Measurements from ENCODE around the gene PXDN.

PXDN gene

DNA sequence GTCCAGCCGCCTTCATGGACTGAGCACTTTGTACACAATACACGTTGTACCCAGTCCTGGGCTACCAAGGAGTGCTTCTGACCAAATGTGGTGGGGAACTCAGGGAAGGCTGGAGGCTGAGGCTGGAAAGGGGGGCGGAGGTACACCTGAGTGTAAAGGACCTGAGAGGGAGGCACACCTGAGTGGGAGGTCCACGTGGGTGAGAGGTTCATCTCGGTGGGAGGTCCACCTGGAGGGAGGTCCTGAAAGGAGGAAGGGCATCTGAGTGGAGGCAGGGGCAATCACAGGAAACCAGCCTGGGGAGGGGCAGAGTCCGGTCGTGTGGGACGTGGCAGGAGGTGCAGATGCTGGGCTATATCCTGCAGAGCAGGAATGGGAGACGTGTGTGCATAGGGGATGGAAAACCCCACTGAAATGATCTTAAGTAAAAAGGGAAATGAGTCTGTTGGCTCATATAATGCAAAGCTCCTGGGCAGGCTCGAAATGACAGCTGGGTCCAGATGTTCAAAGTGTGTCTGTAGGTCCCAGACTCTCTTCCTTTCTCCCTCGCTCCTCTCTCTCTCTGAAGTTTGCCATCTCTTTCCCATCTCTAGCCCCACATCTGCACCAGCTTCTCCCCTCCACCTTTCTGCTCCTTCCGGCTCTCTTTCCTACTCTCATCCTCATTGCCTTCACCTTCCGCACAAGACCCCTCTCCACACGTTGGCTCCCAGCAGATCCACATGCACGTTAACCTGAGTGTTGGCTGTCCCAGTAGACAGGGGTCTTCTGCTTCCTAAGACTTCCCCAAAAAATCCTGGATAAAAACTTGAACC is 137.7 kb downstream of the PXDN start:
- DNase-seq = no peak

- no peak for DNase-seq
Measured at GRCh38 chr2:1606046-1606400, 138.3 kb downstream of the PXDN start.

DNA sequence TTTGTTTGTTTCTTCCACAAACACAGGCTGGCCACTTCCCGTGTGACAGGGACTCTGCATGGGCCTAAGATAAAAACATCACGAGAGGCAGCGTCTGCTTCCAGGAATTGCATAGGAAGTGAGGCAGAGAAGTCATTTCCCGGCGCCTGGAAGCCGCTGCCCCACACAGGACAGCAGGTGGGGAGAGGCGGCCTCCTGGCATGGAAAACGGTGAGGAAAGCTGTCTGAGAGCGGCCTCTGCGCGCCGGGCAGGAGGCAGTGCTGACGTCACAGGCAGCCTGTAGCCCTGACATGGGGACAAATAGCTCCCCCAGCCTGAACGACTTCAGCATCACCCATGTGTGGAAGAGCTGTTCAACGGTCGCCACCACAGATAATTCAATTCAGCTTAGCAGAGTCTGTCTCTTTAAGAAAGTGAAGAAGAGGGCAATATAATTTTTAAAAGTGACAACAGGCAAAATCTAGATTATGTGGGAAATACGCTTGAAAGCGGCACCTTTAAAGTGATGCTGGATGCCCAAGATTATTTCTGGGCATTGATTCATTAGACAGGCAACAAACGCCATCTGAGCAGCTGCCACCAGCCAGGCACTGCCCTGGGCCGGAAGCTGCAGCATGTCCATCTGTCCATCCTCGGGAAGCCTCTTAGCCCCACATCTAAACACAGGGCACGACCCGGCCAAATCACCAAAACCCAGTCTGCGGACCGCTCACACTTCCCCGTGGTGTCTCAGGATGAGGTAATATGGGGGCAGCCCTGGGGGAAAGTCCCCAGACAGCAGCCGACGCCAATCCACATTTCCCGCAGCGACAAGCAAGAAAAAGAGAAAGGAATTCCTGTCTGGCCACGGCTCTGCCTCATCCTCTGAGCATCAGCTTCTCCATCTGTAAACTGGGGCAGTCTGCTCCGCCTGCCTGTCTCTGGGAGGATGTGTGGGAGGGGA is 138.9 kb downstream of the PXDN start:
- DNase-seq = no peak

DNA sequence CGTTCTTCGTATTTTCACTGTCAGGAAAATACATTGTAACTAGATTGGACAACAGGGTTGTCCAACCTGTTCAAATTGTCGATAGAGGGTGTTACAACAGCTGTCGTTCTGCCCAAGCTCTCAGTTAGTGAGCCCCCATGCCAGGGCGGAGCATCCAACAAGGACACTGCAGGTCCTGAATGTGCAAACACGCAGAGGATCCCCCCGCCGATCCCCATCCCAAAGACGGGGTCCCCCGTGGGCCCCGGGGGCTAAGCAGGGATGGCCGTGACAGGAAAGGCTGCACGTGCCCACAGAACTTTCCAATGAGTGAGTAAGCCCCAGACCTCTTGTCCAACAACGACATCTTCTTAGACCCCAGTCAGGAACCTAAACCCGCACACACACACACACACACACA is 140.8 kb downstream of the PXDN start:
- no peak for DNase-seq

DNA sequence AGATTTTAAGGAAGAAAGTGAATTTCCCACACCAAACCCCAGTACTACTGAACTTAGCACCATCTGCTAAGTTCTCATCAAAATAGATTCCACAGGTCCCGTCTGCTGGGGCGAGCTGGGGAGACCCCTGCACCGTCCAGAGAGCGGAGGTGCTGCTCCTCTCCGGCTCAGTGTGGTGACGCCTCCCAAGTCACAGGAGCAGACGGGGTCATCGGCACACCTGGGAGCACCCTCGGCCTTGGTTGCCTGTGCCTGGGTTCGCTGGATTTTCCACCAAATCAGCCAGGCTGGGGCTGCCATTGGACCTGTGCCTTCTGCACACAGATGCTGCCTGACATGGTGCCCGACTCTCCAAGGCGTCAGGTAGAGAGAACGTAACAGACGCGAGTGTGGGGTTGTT is 141.3 kb downstream of the PXDN start:
- DNase-seq = no peak

DNA sequence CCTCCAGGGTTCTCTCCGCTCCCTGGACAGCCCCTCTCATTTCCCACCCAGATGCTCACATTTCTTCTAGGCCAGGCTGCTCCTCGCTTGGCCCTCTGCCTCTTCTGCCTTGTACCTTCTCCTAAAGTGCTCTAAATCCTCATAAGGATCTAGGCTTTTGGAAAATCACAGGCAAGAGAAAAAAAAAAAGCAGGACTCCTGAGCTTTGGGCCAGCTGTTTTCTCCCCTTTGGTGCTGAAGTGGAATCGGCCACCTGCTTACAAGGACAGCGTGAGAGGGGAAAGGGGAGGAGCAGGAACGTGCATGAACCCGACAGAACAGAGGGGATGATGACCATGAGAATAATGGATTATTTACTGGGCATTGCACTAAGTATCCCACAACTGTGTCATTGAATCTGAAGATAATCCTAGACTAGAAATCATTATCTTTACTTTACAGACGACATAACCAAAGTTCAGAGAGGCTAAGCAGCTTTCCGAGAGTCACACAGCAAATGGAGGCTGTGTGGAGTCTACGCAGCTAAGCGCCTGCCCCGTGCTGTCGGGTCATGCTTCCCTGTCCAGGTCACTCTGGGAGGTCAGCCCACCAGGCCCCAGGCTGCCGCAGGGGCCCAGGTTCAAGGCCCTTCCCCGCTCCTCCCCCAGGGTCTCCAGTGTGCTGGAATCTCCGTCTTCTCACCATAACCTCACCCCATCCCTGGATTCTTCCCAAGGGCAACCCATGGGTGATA is 141.9 kb downstream of the PXDN start:
- no peak for DNase-seq

DNA sequence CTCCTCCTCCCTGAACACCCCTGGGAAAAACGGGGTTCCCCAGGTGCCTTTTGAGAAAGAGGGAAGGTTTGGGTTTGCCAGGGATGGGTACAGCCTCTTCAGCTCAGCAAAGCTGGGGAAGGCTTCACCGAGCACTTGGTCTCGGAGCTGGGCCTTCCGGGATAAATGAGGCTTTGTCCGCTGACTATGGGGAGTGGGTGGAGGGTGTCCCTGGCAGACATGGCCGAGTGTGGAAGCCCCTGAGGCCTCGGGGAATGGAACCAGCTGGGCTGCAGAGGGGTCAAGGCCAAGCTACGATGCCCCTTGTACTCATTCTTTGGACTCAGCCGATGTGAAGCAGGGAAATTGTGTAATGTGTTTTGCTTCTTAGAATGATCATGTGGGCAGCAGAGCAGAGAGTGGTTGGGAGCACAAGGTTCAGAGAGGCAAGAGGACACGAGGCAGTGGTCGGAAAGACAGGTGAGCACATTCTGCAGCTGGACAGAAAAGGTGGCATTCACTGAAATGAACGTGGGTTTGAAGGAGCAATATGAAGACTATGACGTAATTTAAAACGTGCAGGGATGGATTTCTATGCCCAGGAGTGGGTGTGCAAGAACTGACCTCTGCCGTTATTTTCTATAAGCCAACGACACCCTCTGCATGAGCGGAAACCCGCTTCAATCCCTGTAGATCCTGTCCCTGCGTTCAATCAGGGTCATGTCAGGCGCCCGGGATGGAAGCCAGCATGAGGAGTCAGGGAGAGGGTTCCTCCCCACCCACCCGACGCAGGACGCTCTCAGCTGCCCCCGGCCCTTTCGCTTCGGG is 142.6 kb downstream of the PXDN start:
- no peak for DNase-seq

- DNase-seq = no peak
Measured at GRCh38 chr2:1601067-1601412, 143.3 kb downstream of the PXDN start.

DNA sequence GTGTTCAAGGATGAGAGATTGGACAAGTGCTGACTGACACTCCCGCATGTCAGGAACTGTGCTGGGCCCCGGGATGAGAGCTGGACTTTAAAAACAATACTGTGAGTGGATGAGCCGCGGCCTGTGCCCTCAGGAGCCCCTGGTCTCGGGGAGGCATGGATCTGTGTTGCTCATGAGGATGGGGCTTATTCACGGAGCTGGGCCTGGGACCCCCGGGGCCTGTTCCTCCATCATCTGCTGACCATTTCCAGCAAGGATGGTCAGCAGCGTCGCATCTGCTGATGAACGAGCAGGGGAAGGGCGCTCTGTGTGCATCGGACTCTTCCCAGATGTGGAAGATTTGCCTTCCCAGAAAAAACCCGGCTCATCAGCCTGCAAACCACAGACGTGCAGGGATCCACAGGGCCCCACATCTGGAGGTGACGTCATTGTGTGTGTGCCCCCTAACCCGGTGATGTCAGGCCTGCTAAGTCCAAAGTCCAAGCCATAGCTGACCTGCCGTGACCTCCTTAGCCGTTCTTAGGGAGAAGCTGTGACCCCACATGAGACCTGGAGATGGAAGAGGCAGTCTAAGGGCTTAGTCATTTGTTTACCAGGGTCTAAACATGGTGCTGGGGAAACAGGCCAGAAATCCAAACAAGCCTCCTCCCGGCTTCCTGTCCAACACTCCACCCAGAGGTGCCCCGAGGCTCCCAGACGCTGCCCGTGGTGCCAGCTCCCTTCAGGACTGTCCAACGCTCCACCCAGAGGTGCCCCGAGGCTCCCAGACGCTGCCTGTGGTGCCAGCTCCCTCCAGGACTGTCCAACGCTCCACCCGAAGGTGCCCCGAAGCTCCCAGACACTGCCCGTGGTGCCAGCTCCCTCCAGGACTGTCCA is 143.9 kb downstream of the PXDN start:
- DNase-seq = no peak

GRCh38 chr2:1599301-1600085 is 144.8 kb downstream of the PXDN start:
- DNase-seq = no peak

GRCh38 chr2:1598800-1599199 is 145.5 kb downstream of the PXDN start:
- DNase-seq = no peak

DNA sequence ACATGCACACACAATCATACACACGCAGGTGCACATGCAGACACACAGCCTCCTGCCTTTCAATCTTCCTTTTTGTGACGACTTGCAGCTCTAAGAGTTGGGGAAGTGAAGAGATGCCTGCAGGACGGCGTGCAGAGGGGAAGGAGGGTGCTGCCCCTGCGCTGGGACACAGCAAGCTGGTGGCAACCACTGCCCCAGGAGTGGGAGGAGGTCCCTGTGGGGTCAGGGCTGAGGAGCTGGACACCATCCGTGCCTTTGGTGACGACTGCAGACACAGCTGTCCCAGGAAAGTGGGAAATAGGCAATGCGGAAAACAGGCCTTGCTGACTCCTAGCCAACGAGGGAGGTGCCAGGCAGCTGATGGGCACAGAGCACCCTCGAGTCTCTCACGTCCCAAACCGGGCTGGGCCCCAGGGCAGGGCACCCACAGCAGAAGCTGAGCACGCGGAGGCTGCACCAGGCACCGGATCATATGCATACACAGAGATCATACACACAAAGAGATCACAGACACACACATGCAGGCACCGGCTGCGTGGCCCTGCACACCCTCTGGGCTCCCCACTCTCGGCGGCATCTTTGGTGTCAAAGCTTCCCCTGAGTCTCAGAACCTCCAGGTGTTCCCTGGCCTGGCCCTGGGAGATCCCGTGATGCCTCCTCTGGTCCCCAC is 146.1 kb downstream of the PXDN start:
- no peak for DNase-seq

DNA sequence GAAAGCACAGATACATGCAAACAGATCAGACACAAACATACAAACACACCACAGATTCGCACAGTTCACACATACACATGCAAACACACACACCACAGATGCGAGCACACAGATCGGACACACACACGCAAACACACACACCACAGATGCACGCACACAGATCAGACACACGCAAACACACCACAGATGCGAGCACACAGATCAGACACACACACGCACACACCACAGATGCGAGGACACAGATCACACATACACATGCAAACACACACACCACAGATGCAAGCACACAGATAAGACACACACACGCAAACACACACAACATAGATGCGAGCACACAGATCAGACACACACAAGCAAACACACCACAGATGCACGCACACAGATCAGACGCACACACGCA is 149.0 kb downstream of the PXDN start:
- DNase-seq = no peak

DNA sequence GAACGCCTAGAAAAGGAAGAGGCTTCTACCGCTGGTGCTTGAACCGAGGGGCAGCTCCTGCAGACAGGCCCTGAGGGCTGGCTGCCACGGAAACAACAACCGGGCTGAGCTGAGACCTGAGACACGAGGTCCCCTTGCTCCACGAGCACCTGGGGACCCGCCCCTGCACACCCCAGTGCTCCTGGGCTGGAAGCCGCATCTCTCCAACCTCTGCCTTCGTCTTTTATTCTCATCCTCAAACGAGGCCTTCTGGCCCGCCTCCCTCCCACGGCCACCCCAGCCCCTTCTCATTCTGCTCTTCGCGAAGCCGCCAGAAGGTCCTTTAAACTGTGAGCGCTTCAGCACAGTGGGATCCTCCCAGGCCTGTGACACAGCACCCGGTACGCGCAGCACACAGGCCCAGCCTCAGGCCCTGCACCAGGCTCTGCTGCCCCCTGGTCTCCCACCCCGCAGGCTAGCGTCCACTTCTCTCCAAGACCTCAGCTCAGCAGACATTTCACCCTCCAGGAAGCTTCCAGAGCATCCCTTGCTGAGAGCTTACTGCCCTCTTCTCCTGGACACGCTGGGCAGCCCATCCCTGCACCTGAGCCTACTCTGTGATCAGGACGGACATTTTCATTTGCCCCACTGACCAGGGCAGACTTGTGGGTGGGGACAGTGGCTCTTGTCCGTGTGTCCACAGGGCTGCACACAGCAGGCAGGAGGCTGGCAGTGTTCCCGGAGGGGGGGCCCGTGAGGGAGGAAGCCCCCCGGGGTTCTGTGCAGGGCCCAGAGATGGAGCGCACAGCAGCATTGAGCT is 149.7 kb downstream of the PXDN start:
- DNase-seq = no peak

DNA sequence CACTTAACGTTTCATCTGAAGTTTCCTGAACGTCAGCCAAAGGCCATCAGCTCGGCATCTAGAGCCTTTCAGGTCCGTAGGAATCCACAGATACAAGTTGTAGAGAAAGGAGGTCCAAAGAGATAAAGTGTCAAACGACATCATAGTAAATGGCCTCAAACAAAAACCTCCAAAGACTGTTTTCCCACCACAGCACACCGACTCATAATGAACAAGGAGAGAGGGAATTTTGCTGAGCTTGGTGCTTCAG is 150.3 kb downstream of the PXDN start:
- DNase-seq = no peak

- DNase-seq = no peak
Measured at GRCh38 chr2:1593371-1594122, 150.8 kb downstream of the PXDN start.

- no peak for DNase-seq
Measured at GRCh38 chr2:1591978-1592907, 152.1 kb downstream of the PXDN start.

DNA sequence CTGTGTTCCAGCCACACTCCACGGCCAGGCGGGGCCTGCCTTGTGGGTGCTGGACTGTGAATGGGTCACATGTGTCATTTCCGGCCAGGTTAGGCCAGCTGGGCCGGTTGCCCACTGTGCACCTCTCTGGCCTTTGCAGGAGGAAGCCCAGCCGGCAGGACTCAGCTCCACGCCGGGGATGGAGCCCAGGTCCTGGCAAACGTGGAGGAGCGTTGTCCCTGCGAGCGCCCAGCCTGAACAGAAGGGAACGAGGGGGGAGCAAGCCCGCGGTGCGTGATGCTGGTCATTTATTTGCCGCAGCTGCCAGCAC is 152.9 kb downstream of the PXDN start:
- no peak for DNase-seq
